Upper lobe of left lung (tissue), 6 donors: ENCODE data around the gene GAA. TPM values are rescaled to one million over a fixed set of nuclear protein-coding genes. Genes with fewer than 3 reads are reported as not detected.

Experiments used
- ATAC-seq, 2 donors: fragments of 200-7000 bp; cut with Tn5 transposase; one replicate each; pipeline ENCODE4 v1.9.1; 2022; ENCODE audit warnings: mild to moderate bottlenecking in 2 of 2, moderate library complexity in 2 of 2; ENCODE audit not compliant: low FRiP score in 2 of 2
- DNase-seq, 2 donors: peaks; one replicate each; pipeline ENCODE4 v3.0.0-alpha.2; 2019 to 2020
- H3K27ac ChIP-seq, 4 donors: fragments of 200-600 bp; sonication (generic); one replicate each; pipeline ENCODE4 v1.5.1; 2016 to 2019
- H3K27me3 ChIP-seq, 4 donors: fragments of 200-600 bp; sonication (generic); one replicate each; pipeline ENCODE4 v1.5.1; 2017 to 2019
- H3K36me3 ChIP-seq, 4 donors: fragments of 200-600 bp; sonication (generic); one replicate each; pipeline ENCODE4 v1.5.1; 2016 to 2019
- H3K4me1 ChIP-seq, 4 donors: fragments of 200-600 bp; sonication (generic); one replicate each; pipeline ENCODE4 v1.5.1; 2018 to 2019
- H3K4me3 ChIP-seq, 4 donors: fragments of 200-600 bp; sonication (generic); one replicate each; pipeline ENCODE4 v1.5.1; 2017 to 2019; ENCODE audit warnings: mild to moderate bottlenecking in 2 of 4, moderate library complexity in 1 of 4
- H3K9me3 ChIP-seq, 4 donors: fragments of 200-600 bp; sonication (generic); one replicate each; pipeline ENCODE4 v1.5.1; 2018 to 2019
- EP300 ChIP-seq, 4 donors: sonication (generic); formaldehyde crosslinking; IDR thresholded peaks; one replicate each; pipeline ENCODE4 v1.5.1; 2017; ENCODE audit warnings: antibody characterized with exemption in 4 of 4, control low read depth in 2 of 4
- POLR2A ChIP-seq, 4 donors: fragments of 450-650 bp; IDR thresholded peaks; one replicate each; pipeline ENCODE4 v1.5.1; 2016 to 2017; ENCODE audit warnings: antibody characterized with exemption in 4 of 4, mild to moderate bottlenecking in 2 of 4
- POLR2AphosphoS5 ChIP-seq, 2 donors: sonication (generic); formaldehyde crosslinking; IDR thresholded peaks; one replicate each; pipeline ENCODE4 v1.5.1; 2017; ENCODE audit warnings: antibody characterized with exemption in 2 of 2
- WGBS, 2 donors: methylation state at CpG; one replicate each; pipeline ENCODE4 v1.1.5; 2017 to 2018; 5-methylcytosine and 5-hydroxymethylcytosine counted together
- total RNA-seq, 6 donors: library from RNA; depleted of rRNA in 4 of 6; stranded (reverse); fragments of >200 nt in 4 of 6; gene quantifications; one replicate each; pipeline versions ENCODE4 v1.1.0 to v1.2.1, GENCODE V29; 2016 to 2021
- TF ChIP-seq, protein P1 (sequence below), 6 experiments: fragments of 450-650 bp in 4 of 6; fragments of 200-600 bp in 2 of 6; sonication (generic) in 2 of 6; IDR thresholded peaks; one replicate each; pipeline ENCODE4 v1.5.1; 2016 to 2019; ENCODE audit warnings: antibody characterized with exemption in 6 of 6
- donor health status: DM: no; HTN: no; CAD: no; lungs with moderate emphysema.
- donor health status: DM: no; HTN: yes; CAD: no; lungs with severe emphysema.

The GAA gene
- total RNA-seq, 6 donors from 2014 or later: 54.7 to 178 (median 157) TPM

DNA sequence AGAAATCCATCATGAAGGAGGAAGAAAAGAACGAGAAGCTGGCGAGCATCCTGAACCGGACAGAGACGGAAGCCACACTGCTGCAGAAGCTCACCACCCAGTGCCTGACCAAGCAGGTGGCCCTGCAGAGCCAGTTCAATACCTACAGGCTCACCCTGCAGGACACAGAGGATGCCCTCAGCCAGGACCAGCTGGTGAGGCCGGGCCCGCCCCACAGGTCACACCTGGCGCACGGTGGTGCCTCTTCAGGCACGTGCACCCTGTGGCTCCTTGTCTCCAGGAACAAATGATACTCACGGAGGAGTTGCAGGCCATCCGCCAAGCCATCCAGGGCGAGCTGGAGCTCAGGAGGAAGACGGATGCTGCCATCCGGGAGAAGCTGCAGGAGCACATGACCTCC, 19.8 kb upstream of the GAA start:
- Histone ChIP-seq H3K4me1 (peaks cover 5 to 6% (median 6%) of the 10 kb centered on the region in 4 donors), H3K4me3 (no peak overlapping the region), H3K27me3 (no peaks in the 10 kb centered on the region), H3K36me3 (no peaks in the 10 kb centered on the region), H3K9me3 (no peaks in the 10 kb centered on the region), H3K27ac (no peak overlapping the region)
- TF ChIP-seq EP300 (IDR thresholded peaks at IDR 0.05) (no peak), POLR2A (IDR thresholded peaks at IDR 0.05) (no peak), POLR2AphosphoS5 (IDR thresholded peaks at IDR 0.05) (no peak)
- TF ChIP-seq, protein P1, sequence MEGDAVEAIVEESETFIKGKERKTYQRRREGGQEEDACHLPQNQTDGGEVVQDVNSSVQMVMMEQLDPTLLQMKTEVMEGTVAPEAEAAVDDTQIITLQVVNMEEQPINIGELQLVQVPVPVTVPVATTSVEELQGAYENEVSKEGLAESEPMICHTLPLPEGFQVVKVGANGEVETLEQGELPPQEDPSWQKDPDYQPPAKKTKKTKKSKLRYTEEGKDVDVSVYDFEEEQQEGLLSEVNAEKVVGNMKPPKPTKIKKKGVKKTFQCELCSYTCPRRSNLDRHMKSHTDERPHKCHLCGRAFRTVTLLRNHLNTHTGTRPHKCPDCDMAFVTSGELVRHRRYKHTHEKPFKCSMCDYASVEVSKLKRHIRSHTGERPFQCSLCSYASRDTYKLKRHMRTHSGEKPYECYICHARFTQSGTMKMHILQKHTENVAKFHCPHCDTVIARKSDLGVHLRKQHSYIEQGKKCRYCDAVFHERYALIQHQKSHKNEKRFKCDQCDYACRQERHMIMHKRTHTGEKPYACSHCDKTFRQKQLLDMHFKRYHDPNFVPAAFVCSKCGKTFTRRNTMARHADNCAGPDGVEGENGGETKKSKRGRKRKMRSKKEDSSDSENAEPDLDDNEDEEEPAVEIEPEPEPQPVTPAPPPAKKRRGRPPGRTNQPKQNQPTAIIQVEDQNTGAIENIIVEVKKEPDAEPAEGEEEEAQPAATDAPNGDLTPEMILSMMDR (IDR thresholded peaks at IDR 0.05): no peak
- DNase-seq: peak in 1 of 2 donors; percentile 74
- WGBS, 2 donors: 84 to 92% methylated on average over 6 to 14 of the region's 14 CpGs
- no peak for ATAC-seq

DNA sequence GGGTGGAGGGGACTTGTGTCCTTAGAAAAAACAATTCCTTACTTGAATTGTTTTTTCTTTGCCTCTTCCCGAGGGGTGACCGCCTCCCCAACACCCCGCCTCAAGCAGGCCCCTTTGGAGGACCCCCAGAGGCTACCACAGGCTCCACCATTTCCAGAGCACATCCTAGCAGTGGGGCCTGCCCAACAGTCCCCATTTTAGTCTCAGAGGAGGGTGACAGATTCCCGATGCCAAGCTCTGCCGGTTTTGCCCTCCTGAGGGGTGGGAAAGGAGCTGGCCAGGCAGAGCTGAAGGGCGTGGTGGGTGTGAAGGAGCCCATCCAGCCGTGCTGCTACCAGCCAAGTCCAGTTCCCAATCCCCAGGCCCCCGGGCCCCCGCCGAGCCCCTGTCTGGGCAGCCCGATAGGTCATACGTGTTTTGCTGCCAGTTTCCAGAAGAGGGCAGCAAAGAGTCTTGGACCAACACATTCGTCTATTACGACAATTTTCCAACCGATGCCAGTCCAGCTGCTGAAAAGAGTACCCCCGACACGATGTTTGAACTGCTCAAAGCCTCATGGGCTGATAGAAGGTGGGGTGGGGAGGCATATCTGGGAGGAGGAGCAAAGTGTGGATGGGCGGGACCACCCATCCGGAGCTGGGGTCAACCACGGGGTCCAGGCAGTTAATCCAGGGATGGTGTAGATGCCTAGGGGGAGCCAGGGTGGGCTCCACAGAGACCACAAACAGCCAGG, 18.8 kb upstream of the GAA start:
- Histone ChIP-seq H3K9me3 (no peaks in the 10 kb centered on the region), H3K27me3 (no peaks in the 10 kb centered on the region), H3K4me3 (no peak overlapping the region), H3K4me1 (peaks cover 5 to 6% (median 6%) of the 10 kb centered on the region in 4 donors), H3K36me3 (peaks cover 0 to 1% (median 0%) of the 10 kb centered on the region in 4 donors), H3K27ac (no peak overlapping the region)
- TF ChIP-seq, protein P1 (IDR thresholded peaks at IDR 0.05): peak; percentile 63 to 78 (median 68)
- TF ChIP-seq POLR2AphosphoS5 (IDR thresholded peaks at IDR 0.05): no peak
- peak; percentile 66 to 87 for DNase-seq
- ATAC-seq: peak; percentile 64 to 80
- WGBS, 2 donors: 28 to 55% methylated on average over 9 to 20 of the region's 20 CpGs

DNA sequence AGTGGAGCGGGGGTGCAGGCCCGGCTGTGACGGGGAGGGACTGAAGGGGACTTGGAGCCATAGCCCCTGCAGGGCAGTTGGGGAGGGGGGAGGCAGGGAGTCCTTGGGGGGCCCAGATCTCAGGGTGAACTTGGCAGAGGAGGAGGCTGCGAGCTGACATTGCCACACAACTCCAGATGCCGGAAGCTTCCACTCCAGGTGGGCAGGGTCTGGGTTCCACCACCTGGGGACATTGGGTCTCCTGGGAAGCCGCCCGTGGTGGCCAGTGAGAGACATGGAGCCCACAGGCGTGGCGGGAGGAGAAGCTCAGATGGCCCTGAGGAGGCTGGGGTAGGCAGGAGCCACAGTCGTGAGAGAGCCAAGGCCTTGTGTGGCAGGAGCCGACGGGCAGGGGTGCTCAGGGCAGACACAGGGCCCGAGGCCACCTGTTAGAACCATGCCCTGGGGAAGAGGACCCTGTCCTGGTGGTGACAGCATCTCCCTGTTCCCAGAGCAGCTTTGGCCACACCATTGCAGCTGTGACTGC, 18.2 kb upstream of the GAA start:
- H3K4me1 ChIP-seq: peaks cover 5 to 6% (median 6%) of the 10 kb centered on the region in 4 donors
- ATAC-seq: no peak
- TF ChIP-seq POLR2AphosphoS5 (IDR thresholded peaks at IDR 0.05): no peak
- no peak for TF ChIP-seq POLR2A (IDR thresholded peaks at IDR 0.05)
- TF ChIP-seq, protein P1 (IDR thresholded peaks at IDR 0.05): no peak
- TF ChIP-seq EP300 (IDR thresholded peaks at IDR 0.05): no peak
- no peak overlapping the region for H3K27ac ChIP-seq
- no peaks in the 10 kb centered on the region for H3K27me3 ChIP-seq
- DNase-seq: no peak
- peaks cover 0 to 3% (median 0%) of the 10 kb centered on the region in 4 donors for H3K36me3 ChIP-seq
- 84 to 91% methylated on average over 10 to 11 of the region's 13 CpGs for WGBS, 2 donors
- H3K4me3 ChIP-seq: no peak overlapping the region
- H3K9me3 ChIP-seq: no peaks in the 10 kb centered on the region

DNA sequence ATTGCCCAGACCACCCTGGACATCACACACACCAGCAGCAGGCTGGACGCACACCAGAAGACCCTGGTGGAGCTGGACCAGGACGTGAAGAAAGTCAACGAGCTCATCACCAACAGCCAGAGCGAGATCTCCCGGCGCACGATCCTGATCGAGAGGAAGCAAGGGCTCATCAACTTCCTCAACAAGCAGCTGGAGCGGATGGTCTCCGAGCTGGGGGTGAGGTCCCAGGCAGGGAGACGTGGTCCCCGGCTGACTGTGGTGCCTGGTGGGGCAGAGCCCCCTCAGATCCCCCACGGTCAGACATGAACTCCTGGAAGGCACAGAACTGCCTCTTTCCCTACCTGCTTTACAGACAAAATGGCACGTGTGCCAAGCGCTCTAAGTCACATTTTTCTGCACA, 16.6 kb upstream of the GAA start:
- TF ChIP-seq EP300 (IDR thresholded peaks at IDR 0.05) (no peak), POLR2A (IDR thresholded peaks at IDR 0.05) (no peak), POLR2AphosphoS5 (IDR thresholded peaks at IDR 0.05) (no peak)
- TF ChIP-seq, protein P1 (IDR thresholded peaks at IDR 0.05): no peak
- Histone ChIP-seq H3K27ac (no peak overlapping the region), H3K36me3 (peaks cover 0 to 3% (median 0%) of the 10 kb centered on the region in 4 donors), H3K9me3 (no peaks in the 10 kb centered on the region), H3K4me3 (no peak overlapping the region), H3K27me3 (no peaks in the 10 kb centered on the region), H3K4me1 (peaks cover 5 to 6% (median 6%) of the 10 kb centered on the region in 4 donors)
- 91 to 96% methylated on average over 13 to 15 of the region's 15 CpGs for whole genome bisulfite sequencing, 2 donors
- DNase-seq (peak in 1 of 2 donors; percentile 47), ATAC-seq (no peak)
